ENCODE results near the gene ADAMTS7.
"Not testable (repeated sequence)": the region's sequence is repeated elsewhere in the genome, so short reads cannot be mapped to it uniquely, and the experiment has no call there.

DNA sequence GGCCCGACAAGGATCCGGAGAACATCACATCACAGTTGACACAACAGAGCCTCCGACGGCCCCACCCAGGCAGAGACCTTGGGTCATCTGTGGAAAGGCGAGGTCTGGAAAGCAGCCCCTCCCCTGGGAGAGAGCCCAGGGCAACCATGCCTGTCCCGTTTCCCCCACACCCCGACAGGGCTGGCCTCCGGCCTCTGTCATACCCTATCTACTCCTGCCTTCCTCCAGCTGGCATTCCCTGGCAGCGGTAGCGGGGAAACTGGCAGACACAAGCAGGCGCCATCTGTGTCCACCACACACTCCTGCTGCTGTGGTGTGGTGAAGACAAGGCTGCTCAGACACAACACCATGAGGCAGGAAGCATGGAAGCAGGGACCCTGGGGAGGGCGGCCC, 33.3 kb downstream of the ADAMTS7 start:
- not testable (repeated sequence) for TF ChIP-seq GLIS3 (CRISPR knock-in tag; IDR thresholded peaks at IDR 0.05); PPARA (CRISPR knock-in tag; IDR thresholded peaks at IDR 0.05; ENCODE audit: borderline replicate concordance); TOX (CRISPR knock-in tag; IDR thresholded peaks at IDR 0.05; ENCODE audit: borderline replicate concordance); ZFP3 (CRISPR knock-in tag; IDR thresholded peaks at IDR 0.05); ARNTL (CRISPR knock-in tag; IDR thresholded peaks at IDR 0.05; ENCODE audit: borderline replicate concordance, low read depth); CSDC2 (CRISPR knock-in tag; IDR thresholded peaks at IDR 0.05); ZFP30 (CRISPR knock-in tag; IDR thresholded peaks at IDR 0.05)
- TF ChIP-seq, protein P1, sequence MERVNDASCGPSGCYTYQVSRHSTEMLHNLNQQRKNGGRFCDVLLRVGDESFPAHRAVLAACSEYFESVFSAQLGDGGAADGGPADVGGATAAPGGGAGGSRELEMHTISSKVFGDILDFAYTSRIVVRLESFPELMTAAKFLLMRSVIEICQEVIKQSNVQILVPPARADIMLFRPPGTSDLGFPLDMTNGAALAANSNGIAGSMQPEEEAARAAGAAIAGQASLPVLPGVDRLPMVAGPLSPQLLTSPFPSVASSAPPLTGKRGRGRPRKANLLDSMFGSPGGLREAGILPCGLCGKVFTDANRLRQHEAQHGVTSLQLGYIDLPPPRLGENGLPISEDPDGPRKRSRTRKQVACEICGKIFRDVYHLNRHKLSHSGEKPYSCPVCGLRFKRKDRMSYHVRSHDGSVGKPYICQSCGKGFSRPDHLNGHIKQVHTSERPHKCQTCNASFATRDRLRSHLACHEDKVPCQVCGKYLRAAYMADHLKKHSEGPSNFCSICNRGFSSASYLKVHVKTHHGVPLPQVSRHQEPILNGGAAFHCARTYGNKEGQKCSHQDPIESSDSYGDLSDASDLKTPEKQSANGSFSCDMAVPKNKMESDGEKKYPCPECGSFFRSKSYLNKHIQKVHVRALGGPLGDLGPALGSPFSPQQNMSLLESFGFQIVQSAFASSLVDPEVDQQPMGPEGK (CRISPR knock-in tag; IDR thresholded peaks at IDR 0.05; ENCODE audit: borderline replicate concordance), result not testable (repeated sequence)

Measured in SK-N-SH treated with all-trans-retinoic acid at 6 μM for 48 hours (cell line).